Measurements from ENCODE around the gene SPTLC2.

Gene SPTLC2

GRCh38 chr14:77498984-77499527 lies 117.4 kb downstream of the SPTLC2 start:
- Histone ChIP-seq H3K9ac (ENCODE audit: low read length in 5 of 5) (no peak overlapping the region), H3K9me3 (ENCODE audit: control insufficient read depth in 5 of 5, low read length in 5 of 5) (peaks cover 0 to 2% (median 0%) of the 10 kb centered on the region in 5 donors), H3K27ac (ENCODE audit: low read depth, low read length) (no peak overlapping the region), H3K27me3 (ENCODE audit: control insufficient read depth in 5 of 5, insufficient read depth in 4 of 5, low read length in 5 of 5) (peaks cover 11 to 26% (median 20%) of the 10 kb centered on the region in 5 donors), H3K4me1 (ENCODE audit: control insufficient read depth in 5 of 5, insufficient read depth in 5 of 5, low read length in 5 of 5) (peaks cover 5 to 18% (median 15%) of the 10 kb centered on the region in 5 donors), H3K4me3 (ENCODE audit: low read depth in 1 of 5, low read length in 5 of 5) (peak overlapping the region in 4 of 5 donors; percentile 36 to 67 (median 56)), H3K36me3 (ENCODE audit: control insufficient read depth in 5 of 5, insufficient read depth in 5 of 5, low read length in 5 of 5) (no peaks in the 10 kb centered on the region)

- Histone ChIP-seq H3K9me3 (ENCODE audit: control insufficient read depth in 5 of 5, low read length in 5 of 5) (peaks cover 0 to 2% (median 0%) of the 10 kb centered on the region in 5 donors), H3K27me3 (ENCODE audit: control insufficient read depth in 5 of 5, insufficient read depth in 4 of 5, low read length in 5 of 5) (peaks cover 11 to 26% (median 20%) of the 10 kb centered on the region in 5 donors), H3K4me1 (ENCODE audit: control insufficient read depth in 5 of 5, insufficient read depth in 5 of 5, low read length in 5 of 5) (peaks cover 5 to 18% (median 15%) of the 10 kb centered on the region in 5 donors), H3K9ac (ENCODE audit: low read length in 5 of 5) (no peak within 1 kb of the TSS), H3K27ac (ENCODE audit: low read depth, low read length) (no peak within 1 kb of the TSS), H3K36me3 (ENCODE audit: control insufficient read depth in 5 of 5, insufficient read depth in 5 of 5, low read length in 5 of 5) (no peaks in the 10 kb centered on the region), H3K4me3 (ENCODE audit: low read depth in 1 of 5, low read length in 5 of 5) (peak within 1 kb of the TSS in 4 of 5 donors; percentile 42 to 67 (median 56))
Observed at GRCh38 chr14:77498120-77498979, 118.1 kb downstream of the SPTLC2 start, which contains the start of gene ISM2. Gene ISM2, minus strand, starts transcription at chr14:77498816. Its CDS starts 23 bp downstream, at chr14:77498793.

GRCh38 chr14:77495334-77495733 lies 121.1 kb downstream of the SPTLC2 start:
- H3K27ac ChIP-seq (ENCODE audit: low read depth, low read length) = no peak overlapping the region
- H3K9me3 ChIP-seq (ENCODE audit: control insufficient read depth in 5 of 5, low read length in 5 of 5) = no peaks in the 10 kb centered on the region
- peaks cover 11 to 25% (median 20%) of the 10 kb centered on the region in 5 donors for H3K27me3 ChIP-seq (ENCODE audit: control insufficient read depth in 5 of 5, insufficient read depth in 4 of 5, low read length in 5 of 5)
- H3K4me1 ChIP-seq (ENCODE audit: control insufficient read depth in 5 of 5, insufficient read depth in 5 of 5, low read length in 5 of 5) = peaks cover 5 to 18% (median 15%) of the 10 kb centered on the region in 5 donors
- no peak overlapping the region for H3K4me3 ChIP-seq (ENCODE audit: low read depth in 1 of 5, low read length in 5 of 5)
- no peak overlapping the region for H3K9ac ChIP-seq (ENCODE audit: low read length in 5 of 5)
- H3K36me3 ChIP-seq (ENCODE audit: control insufficient read depth in 5 of 5, insufficient read depth in 5 of 5, low read length in 5 of 5) = no peaks in the 10 kb centered on the region

GRCh38 chr14:77491056-77491455 lies 125.4 kb downstream of the SPTLC2 start:
- H3K27ac ChIP-seq (ENCODE audit: low read depth, low read length) = no peak overlapping the region
- no peak overlapping the region for H3K9ac ChIP-seq (ENCODE audit: low read length in 5 of 5)
- H3K9me3 ChIP-seq (ENCODE audit: control insufficient read depth in 5 of 5, low read length in 5 of 5) = no peaks in the 10 kb centered on the region
- no peaks in the 10 kb centered on the region for H3K4me1 ChIP-seq (ENCODE audit: control insufficient read depth in 5 of 5, insufficient read depth in 5 of 5, low read length in 5 of 5)
- H3K4me3 ChIP-seq (ENCODE audit: low read depth in 1 of 5, low read length in 5 of 5) = no peak overlapping the region
- peaks cover 0 to 2% (median 0%) of the 10 kb centered on the region in 5 donors for H3K27me3 ChIP-seq (ENCODE audit: control insufficient read depth in 5 of 5, insufficient read depth in 4 of 5, low read length in 5 of 5)
- H3K36me3 ChIP-seq (ENCODE audit: control insufficient read depth in 5 of 5, insufficient read depth in 5 of 5, low read length in 5 of 5) = no peaks in the 10 kb centered on the region

GRCh38 chr14:77490347-77490986 lies 126.0 kb downstream of the SPTLC2 start:
- H3K27me3 ChIP-seq (ENCODE audit: control insufficient read depth in 5 of 5, insufficient read depth in 4 of 5, low read length in 5 of 5) = peaks cover 0 to 2% (median 0%) of the 10 kb centered on the region in 5 donors

GRCh38 chr14:77489041-77489440 lies 127.4 kb downstream of the SPTLC2 start:
- no peak overlapping the region for H3K9ac ChIP-seq (ENCODE audit: low read length in 5 of 5)
- no peaks in the 10 kb centered on the region for H3K9me3 ChIP-seq (ENCODE audit: control insufficient read depth in 5 of 5, low read length in 5 of 5)
- H3K4me3 ChIP-seq (ENCODE audit: low read depth in 1 of 5, low read length in 5 of 5) = no peak overlapping the region
- no peak overlapping the region for H3K27ac ChIP-seq (ENCODE audit: low read depth, low read length)
- no peaks in the 10 kb centered on the region for H3K36me3 ChIP-seq (ENCODE audit: control insufficient read depth in 5 of 5, insufficient read depth in 5 of 5, low read length in 5 of 5)
- peaks cover 0 to 2% (median 0%) of the 10 kb centered on the region in 5 donors for H3K27me3 ChIP-seq (ENCODE audit: control insufficient read depth in 5 of 5, insufficient read depth in 4 of 5, low read length in 5 of 5)
- H3K4me1 ChIP-seq (ENCODE audit: control insufficient read depth in 5 of 5, insufficient read depth in 5 of 5, low read length in 5 of 5) = no peaks in the 10 kb centered on the region

More at GRCh38 chr14:77490347-77490986, 126.0 kb downstream of the SPTLC2 start:
- no peaks in the 10 kb centered on the region for H3K4me1 ChIP-seq (ENCODE audit: control insufficient read depth in 5 of 5, insufficient read depth in 5 of 5, low read length in 5 of 5)
- H3K36me3 ChIP-seq (ENCODE audit: control insufficient read depth in 5 of 5, insufficient read depth in 5 of 5, low read length in 5 of 5) = no peaks in the 10 kb centered on the region
- no peak overlapping the region for H3K9ac ChIP-seq (ENCODE audit: low read length in 5 of 5)
- H3K4me3 ChIP-seq (ENCODE audit: low read depth in 1 of 5, low read length in 5 of 5) = no peak overlapping the region
- H3K9me3 ChIP-seq (ENCODE audit: control insufficient read depth in 5 of 5, low read length in 5 of 5) = no peaks in the 10 kb centered on the region
- H3K27ac ChIP-seq (ENCODE audit: low read depth, low read length) = no peak overlapping the region

- Histone ChIP-seq H3K9ac (ENCODE audit: low read length in 5 of 5) (no peak overlapping the region), H3K27me3 (ENCODE audit: control insufficient read depth in 5 of 5, insufficient read depth in 4 of 5, low read length in 5 of 5) (peaks cover 0 to 2% (median 0%) of the 10 kb centered on the region in 5 donors), H3K9me3 (ENCODE audit: control insufficient read depth in 5 of 5, low read length in 5 of 5) (no peaks in the 10 kb centered on the region), H3K36me3 (ENCODE audit: control insufficient read depth in 5 of 5, insufficient read depth in 5 of 5, low read length in 5 of 5) (no peaks in the 10 kb centered on the region), H3K4me1 (ENCODE audit: control insufficient read depth in 5 of 5, insufficient read depth in 5 of 5, low read length in 5 of 5) (no peaks in the 10 kb centered on the region), H3K4me3 (ENCODE audit: low read depth in 1 of 5, low read length in 5 of 5) (no peak overlapping the region), H3K27ac (ENCODE audit: low read depth, low read length) (no peak overlapping the region)
Observed at GRCh38 chr14:77488558-77488957, 127.9 kb downstream of the SPTLC2 start.

- Histone ChIP-seq H3K9ac (ENCODE audit: low read length in 5 of 5) (no peak overlapping the region), H3K4me3 (ENCODE audit: low read depth in 1 of 5, low read length in 5 of 5) (no peak overlapping the region), H3K27ac (ENCODE audit: low read depth, low read length) (no peak overlapping the region), H3K9me3 (ENCODE audit: control insufficient read depth in 5 of 5, low read length in 5 of 5) (no peaks in the 10 kb centered on the region), H3K36me3 (ENCODE audit: control insufficient read depth in 5 of 5, insufficient read depth in 5 of 5, low read length in 5 of 5) (no peaks in the 10 kb centered on the region), H3K27me3 (ENCODE audit: control insufficient read depth in 5 of 5, insufficient read depth in 4 of 5, low read length in 5 of 5) (peaks cover 0 to 2% (median 0%) of the 10 kb centered on the region in 5 donors), H3K4me1 (ENCODE audit: control insufficient read depth in 5 of 5, insufficient read depth in 5 of 5, low read length in 5 of 5) (no peaks in the 10 kb centered on the region)
Observed at GRCh38 chr14:77485901-77486678, 130.3 kb downstream of the SPTLC2 start.

- Histone ChIP-seq H3K9me3 (ENCODE audit: control insufficient read depth in 5 of 5, low read length in 5 of 5) (no peaks in the 10 kb centered on the region), H3K4me3 (ENCODE audit: low read depth in 1 of 5, low read length in 5 of 5) (no peak overlapping the region)
Observed at GRCh38 chr14:77485256-77485655, 131.2 kb downstream of the SPTLC2 start.

More at GRCh38 chr14:77485256-77485655, 131.2 kb downstream of the SPTLC2 start:
- H3K36me3 ChIP-seq (ENCODE audit: control insufficient read depth in 5 of 5, insufficient read depth in 5 of 5, low read length in 5 of 5) = no peaks in the 10 kb centered on the region
- H3K9ac ChIP-seq (ENCODE audit: low read length in 5 of 5) = no peak overlapping the region
- H3K4me1 ChIP-seq (ENCODE audit: control insufficient read depth in 5 of 5, insufficient read depth in 5 of 5, low read length in 5 of 5) = no peaks in the 10 kb centered on the region
- no peak overlapping the region for H3K27ac ChIP-seq (ENCODE audit: low read depth, low read length)
- H3K27me3 ChIP-seq (ENCODE audit: control insufficient read depth in 5 of 5, insufficient read depth in 4 of 5, low read length in 5 of 5) = peaks cover 0 to 2% (median 0%) of the 10 kb centered on the region in 5 donors
